Right ventricle myocardium superior (tissue), 1 donor: ENCODE measurements around the gene ASH1L. TPM values are rescaled to one million over a fixed set of nuclear protein-coding genes. Genes with fewer than 3 reads are reported as not detected.
"Not testable (repeated sequence)": the region's sequence is repeated elsewhere in the genome, so short reads cannot be mapped to it uniquely, and the experiment has no call there.

Source experiments
- ATAC-seq: fragments of 200-7000 bp; cut with Tn5 transposase; one replicate; pipeline ENCODE4 v1.9.1; 2020; ENCODE audit warnings: mild to moderate bottlenecking; ENCODE audit not compliant: poor library complexity
- DNase-seq: peaks from one replicate; pipeline ENCODE4 v3.0.0-alpha.2; 2020
- intact Hi-C: fragments of 100-400 bp; cut with DNase I; formaldehyde crosslinking; loops from one replicate; pipeline ENCODE4 v1.11.2; 2022
- microRNA-seq: library from miRNA; unstranded; fragments of <30 nt; microRNA quantifications from one replicate; pipeline ENCODE4 v1.2.0, GENCODE V29; 2020
- total RNA-seq: library from RNA; stranded (reverse); fragmentation: NEBNext Ultra II Directional; extraction: Animal tissue kit (Norgen Biotek cat#: 25700); gene quantifications from one replicate; pipeline ENCODE4 v1.2.1, GENCODE V29; 2021
- donor health status: DM: no; HTN: yes; CAD: no; lungs with severe emphysema.

ASH1L gene
- total RNA-seq, 1 donor from 2014 or later: 41.3 TPM

DNA sequence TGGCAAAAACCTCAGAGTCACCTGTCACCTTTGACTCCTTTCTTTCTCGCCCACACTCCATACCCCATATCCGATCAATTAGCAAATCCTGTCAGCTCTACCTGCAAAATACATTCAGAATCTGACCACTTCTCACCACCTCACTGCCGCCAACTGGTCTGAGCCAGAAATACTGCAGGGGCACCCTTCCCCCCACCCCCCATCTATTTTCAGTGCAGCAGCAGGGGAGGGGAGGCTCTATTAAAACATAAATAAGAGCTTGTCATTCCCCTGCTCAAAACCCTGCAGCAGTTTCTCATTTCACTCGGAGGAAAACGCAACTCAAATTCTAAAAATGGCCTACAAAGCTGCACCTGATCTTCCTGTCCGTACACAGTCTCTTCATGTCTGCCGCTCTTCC lies 265.2 kb downstream of the ASH1L start:
- intact Hi-C loops: no loop called here
- DNase-seq (no peak), ATAC-seq (no peak)

DNA sequence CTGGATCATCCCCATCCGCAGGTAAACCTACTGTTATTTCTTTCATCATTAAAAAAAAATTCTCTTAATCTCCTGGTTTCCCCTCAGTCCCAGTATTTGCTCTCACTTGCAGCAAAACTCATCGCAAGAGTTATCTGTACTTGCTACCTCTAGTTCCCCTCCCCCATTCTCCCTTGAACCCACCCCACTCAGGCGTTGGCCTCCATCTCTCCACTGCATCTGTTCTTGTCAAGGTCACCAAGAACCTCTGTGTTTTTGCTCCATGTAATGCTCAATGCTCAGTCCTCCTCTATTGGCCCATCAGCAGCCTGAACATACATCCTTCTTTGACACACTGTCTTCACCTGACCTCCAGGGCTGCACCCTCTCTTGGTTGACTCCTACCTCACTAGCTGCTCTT lies 265.9 kb downstream of the ASH1L start:
- ATAC-seq (no peak), DNase-seq (no peak)
- intact Hi-C loops: no loop called here

DNA sequence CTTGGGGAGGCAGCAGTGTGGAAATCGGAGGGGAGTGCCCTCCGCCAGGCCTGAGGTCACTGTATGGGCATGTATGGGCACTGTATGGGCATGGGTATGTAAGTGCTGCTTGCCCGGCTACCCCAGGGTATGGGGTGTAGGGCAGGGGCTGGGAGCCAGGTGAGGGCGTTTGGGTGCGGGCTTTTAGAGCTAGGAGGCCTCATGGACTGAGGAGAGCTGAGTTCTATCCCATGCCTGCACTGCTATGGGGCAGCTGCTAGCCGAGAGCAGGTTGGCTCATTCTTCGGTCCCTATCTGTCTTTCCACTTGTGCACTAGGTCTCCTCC lies 266.7 kb downstream of the ASH1L start:
- intact Hi-C loops: no loop called here
- no peak for ATAC-seq

DNA sequence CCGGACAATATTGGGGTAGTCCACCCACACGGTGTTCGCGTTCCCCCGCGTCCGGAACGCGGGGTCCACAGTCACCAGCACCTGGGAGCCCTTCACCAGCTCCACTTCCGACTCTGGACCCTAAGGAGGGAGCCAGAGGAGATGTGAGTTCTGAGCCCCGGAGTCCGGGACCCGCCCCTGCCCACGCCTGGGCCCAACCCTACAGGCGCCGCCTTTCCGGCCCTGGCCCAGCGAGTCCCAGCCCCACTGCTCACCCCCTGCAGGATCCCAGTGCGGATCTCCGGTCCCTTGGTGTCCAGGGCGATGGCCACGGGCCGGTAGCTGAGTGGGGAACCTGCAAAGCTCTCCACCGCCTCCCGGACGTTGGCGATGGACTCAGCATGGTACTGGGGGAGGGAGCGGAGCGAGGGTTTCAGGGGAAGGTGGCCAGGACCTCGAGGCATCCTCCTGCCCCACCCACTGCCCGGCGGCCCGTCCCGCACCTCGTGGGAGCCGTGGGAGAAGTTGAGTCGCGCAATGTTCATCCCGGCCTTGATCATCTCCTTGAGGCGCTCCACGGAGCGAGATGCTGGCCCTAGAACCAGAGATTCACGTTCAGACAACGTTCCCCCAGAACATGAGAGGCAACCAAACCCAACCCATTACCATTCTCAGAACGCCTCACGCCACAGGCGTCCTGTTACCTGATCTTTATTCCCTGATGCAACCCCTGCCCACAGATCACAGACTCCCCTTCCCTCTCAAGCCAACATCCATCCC lies 267.2 kb downstream of the ASH1L start:
- DNase-seq (no peak), ATAC-seq (no peak)
- intact Hi-C loops: no loop called here

More for the DNA sequence above, 266.7 kb downstream of the ASH1L start:
- no peak for DNase-seq

DNA sequence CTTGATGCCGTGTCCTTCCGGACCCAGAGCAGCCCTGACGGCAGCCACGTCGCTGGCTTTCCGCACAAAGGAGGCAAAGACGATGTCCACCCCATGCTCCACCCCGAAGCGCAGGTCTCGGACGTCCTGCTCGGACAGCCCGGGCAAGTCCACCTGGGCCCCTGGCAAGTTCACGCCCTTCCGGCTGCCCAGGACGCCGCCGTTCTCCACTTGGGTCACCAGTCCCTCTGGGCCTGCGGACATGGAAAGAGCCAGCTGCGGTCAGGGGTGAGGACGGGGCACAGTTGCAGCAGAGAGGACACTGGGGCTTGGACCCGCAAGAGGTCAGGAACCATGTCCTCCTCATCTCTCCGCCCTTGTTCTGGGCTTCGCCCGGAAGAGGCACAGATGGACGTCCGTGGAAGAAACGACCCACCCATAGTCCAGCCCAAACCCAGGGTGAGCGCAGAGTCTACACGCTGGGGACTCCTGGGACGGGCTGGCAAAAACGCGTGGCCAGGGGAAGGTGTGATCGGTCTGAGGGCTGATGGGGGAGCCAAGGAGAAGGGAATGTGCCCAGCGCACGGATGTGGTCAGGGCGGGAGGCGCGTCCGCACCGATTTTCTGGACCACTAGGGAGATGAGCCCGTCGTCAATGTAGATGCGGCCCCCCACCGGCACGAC lies 268.0 kb downstream of the ASH1L start:
- intact Hi-C loops: no loop called here
- DNase-seq (no peak), ATAC-seq (no peak)

DNA sequence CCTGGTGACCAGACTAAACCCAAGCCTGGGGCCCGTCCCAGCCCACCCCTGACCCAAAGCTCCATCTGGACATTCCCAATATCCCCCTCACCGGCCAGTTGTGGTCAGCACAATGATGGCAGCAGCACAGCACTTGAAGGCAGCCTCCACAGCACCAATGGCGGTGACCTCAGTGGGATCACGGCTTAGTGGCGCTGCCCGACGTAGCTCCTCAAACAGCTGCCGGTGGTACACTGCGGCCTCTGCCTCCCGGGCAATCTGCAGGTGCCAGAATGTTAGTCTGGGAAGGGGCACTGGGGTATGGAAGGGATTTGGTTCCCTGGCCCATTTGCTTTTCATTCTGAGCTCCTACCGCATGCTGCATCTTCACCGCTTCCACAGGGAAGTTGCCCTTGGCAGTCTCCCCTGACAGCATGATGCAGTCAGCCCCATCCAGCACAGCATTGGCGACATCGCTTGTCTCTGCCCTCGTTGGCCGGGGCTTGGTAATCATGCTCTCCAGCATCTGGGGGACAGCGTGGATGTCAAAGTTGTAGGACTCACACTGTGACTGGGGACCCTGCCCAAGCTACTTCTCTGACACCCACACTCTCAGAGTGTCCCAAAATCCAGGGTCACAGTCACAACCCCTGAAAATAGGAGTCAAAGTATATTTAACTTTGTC lies 269.4 kb downstream of the ASH1L start:
- intact Hi-C loops: no loop called here
- DNase-seq (no peak), ATAC-seq (no peak)

DNA sequence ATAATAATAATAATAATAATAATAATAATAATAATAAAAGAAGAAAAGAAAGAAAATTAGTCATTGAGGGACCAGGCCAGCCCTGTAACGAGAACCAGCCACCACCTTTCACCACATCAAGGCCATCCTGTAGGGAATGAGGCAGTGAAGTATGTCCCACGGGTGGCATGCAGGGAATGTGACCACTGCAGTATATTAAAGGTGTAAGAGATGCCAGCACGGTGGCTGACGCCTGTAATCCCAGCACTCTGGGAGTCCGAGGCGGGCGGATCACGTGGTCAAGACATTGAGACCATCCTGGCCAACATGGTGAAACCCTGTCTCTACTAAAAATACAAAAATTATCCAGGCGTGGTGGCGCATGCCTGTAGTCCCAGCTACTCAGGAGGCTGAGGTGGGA lies 271.6 kb downstream of the ASH1L start:
- DNase-seq, ATAC-seq, intact Hi-C loops: not testable (repeated sequence)

DNA sequence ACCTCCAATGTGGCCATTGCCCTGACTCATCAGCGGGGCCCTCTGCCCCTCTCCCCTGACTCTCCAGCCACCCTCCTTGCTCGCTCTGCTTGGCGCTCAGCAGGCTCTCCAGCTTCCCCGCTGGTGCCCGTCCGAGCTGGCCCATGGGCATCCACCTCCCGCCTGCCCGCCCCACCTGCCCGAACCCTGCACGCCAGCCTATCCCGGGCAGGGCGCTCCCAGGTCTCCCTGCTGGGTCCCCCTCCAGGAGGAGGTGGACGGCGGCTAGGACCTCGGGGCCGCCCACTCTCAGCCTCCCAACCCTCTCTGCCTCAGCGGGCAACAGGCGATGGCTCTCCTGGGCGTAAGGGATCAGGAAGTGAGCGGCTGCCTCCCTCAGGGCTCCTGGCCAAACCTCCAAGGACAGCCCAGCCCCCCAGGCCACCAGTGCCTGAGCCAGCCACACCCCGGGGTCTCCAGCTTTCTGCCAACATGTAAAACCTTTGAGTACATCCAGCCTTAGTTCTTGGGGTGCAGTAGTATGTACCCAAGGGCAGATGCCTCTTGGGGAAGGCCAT lies 274.5 kb downstream of the ASH1L start:
- intact Hi-C loops: no loop called here
- ATAC-seq: no peak

DNA sequence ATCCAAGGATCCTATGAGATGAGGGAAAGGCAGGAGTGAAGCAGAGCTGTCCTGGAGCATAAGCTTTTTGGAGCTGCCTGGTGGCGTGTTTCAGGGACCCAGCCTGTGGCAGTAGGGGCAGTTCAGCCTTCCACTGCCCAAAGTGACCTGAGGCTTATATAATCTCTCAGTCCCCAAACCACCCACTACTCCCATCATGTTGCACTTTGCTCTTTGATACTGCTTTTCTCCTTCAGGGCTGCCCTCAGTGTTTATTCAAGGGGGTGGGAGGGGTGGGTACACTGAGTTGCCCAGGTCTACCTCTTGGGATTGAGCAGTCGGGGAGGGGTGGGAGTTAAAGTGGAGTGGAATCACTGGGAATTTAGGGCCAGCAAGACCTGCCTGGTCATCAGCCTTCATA lies 276.1 kb downstream of the ASH1L start:
- ATAC-seq: no peak
- no peak for DNase-seq
- intact Hi-C loops: no loop called here

More for the DNA sequence above, 274.5 kb downstream of the ASH1L start:
- no peak for DNase-seq

DNA sequence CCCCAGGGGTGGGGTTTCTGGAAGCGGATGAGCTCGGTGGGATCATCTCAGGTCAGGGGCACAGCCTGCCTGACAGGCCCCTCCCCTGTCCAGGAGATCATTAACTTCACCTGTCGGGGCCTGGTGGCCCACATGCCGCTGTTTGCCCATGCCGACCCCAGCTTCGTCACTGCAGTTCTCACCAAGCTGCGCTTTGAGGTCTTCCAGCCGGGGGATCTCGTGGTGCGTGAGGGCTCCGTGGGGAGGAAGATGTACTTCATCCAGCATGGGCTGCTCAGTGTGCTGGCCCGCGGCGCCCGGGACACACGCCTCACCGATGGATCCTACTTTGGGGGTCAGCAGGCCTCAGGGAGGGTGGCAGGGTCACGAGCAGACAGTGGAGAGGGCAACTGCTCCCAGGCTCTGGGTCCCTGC lies 277.0 kb downstream of the ASH1L start:
- ATAC-seq: no peak
- intact Hi-C loops: no loop called here
- no peak for DNase-seq

Small RNA genes lying within 50 kb of the gene (microRNA-seq; reads per million reads assigned to microRNA genes)
- gene MIR555: not detected

Other genes with a start within 250 kb of the ASH1L start
- 19.9 TPM for gene RUSC1, start 241.9 kb downstream of the ASH1L start, total RNA-seq
- gene MSTO1, start 47.4 kb upstream of the ASH1L start, total RNA-seq: 9.7 TPM
- 59.9 TPM for gene YY1AP1, start 126.0 kb upstream of the ASH1L start, total RNA-seq
- 113 TPM for gene DAP3, start 126.3 kb upstream of the ASH1L start, total RNA-seq